NB4 (cell line): ENCODE results near the gene CLMN.

ENCODE experiments used
- POLR2A ChIP-seq: IDR thresholded peaks from 2 replicates; pipeline ENCODE4 v1.6.1; 2011; ENCODE audit warnings: mild to moderate bottlenecking; ENCODE audit not compliant: insufficient read length; ENCODE audit errors: extremely low read depth
- TF ChIP-seq, protein P1 (sequence below): IDR thresholded peaks from one replicate; pipeline ENCODE4 v1.5.1; 2012; ENCODE audit warnings: low read depth, low read length

DNA sequence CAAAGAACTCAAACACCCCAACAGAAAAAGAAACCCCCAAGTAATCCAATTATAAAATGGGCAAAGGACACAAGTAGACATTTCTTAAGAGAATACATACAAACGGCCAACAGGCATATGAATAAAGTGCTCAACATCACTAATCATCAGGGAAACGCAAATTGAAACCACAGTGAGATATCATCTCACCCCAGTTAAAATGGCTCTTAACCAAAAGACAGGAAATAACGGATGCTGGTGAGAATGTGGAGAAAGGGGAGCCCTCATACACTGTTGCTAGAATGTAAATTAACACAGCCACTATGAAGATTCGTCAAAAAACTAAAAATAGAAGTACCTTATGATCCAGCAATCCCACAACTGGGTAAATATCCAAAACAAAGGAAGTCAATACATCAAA is 52.4 kb downstream of the CLMN start:
- TF ChIP-seq, protein P1, sequence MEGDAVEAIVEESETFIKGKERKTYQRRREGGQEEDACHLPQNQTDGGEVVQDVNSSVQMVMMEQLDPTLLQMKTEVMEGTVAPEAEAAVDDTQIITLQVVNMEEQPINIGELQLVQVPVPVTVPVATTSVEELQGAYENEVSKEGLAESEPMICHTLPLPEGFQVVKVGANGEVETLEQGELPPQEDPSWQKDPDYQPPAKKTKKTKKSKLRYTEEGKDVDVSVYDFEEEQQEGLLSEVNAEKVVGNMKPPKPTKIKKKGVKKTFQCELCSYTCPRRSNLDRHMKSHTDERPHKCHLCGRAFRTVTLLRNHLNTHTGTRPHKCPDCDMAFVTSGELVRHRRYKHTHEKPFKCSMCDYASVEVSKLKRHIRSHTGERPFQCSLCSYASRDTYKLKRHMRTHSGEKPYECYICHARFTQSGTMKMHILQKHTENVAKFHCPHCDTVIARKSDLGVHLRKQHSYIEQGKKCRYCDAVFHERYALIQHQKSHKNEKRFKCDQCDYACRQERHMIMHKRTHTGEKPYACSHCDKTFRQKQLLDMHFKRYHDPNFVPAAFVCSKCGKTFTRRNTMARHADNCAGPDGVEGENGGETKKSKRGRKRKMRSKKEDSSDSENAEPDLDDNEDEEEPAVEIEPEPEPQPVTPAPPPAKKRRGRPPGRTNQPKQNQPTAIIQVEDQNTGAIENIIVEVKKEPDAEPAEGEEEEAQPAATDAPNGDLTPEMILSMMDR, result no peak
- no peak for TF ChIP-seq POLR2A
